NB4 (cell line): Measurements from ENCODE around the gene MAP2K4.

ENCODE experiments used
- POLR2A ChIP-seq: IDR thresholded peaks from 2 replicates; pipeline ENCODE4 v1.6.1; 2011; ENCODE audit warnings: mild to moderate bottlenecking; ENCODE audit not compliant: insufficient read length; ENCODE audit errors: extremely low read depth
- TF ChIP-seq, protein P1 (sequence below): IDR thresholded peaks from one replicate; pipeline ENCODE4 v1.5.1; 2012; ENCODE audit warnings: low read depth, low read length
- TF ChIP-seq, protein P2 (sequence below): IDR thresholded peaks from 2 replicates; pipeline ENCODE4 v1.6.1; 2011; ENCODE audit warnings: low read depth, low read length

DNA sequence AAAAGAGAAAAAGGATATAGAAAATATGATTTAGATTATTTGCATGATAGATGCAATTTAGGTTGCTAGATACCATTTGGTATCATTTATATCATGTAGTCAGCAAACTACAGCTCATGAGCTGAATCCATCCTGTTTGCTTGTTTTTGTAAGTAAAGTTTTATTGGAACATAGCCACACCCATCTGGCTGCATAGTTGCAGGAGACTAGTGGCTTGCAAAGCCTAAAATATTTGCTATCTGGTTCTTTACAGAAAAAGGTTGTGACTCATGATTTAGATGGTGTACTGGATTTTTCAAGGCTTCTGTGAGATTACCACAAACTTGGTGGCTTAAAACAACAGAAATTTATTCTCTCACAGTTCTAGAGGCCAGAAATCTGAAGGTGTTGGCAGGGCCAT lies 49.9 kb downstream of the MAP2K4 start:
- TF ChIP-seq, protein P1, sequence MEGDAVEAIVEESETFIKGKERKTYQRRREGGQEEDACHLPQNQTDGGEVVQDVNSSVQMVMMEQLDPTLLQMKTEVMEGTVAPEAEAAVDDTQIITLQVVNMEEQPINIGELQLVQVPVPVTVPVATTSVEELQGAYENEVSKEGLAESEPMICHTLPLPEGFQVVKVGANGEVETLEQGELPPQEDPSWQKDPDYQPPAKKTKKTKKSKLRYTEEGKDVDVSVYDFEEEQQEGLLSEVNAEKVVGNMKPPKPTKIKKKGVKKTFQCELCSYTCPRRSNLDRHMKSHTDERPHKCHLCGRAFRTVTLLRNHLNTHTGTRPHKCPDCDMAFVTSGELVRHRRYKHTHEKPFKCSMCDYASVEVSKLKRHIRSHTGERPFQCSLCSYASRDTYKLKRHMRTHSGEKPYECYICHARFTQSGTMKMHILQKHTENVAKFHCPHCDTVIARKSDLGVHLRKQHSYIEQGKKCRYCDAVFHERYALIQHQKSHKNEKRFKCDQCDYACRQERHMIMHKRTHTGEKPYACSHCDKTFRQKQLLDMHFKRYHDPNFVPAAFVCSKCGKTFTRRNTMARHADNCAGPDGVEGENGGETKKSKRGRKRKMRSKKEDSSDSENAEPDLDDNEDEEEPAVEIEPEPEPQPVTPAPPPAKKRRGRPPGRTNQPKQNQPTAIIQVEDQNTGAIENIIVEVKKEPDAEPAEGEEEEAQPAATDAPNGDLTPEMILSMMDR: no peak
- TF ChIP-seq, protein P2, sequence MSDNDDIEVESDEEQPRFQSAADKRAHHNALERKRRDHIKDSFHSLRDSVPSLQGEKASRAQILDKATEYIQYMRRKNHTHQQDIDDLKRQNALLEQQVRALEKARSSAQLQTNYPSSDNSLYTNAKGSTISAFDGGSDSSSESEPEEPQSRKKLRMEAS: no peak
- TF ChIP-seq POLR2A: no peak
